Fibroblast of skin of scalp (primary cell): ENCODE results near the gene ITGAX.

Source experiments
- DNase-seq: peaks from one replicate; pipeline ENCODE4 v3.0.0-alpha.2; 2013

Gene ITGAX

DNA sequence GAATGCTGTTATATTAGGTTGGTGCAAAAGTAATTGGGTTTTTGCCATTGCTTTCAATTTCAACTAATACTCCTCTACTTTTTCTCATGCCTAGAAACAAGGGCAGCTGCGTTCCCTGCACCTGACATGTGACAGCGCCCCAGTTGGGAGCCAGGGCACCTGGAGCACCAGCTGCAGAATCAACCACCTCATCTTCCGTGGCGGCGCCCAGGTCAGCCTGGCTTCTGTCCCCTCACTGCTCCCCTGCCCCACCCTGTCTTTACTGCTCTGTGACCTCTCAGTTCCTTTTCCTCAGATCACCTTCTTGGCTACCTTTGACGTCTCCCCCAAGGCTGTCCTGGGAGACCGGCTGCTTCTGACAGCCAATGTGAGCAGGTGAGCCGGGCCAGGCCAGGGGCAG is 21.7 kb downstream of the ITGAX start:
- no peak for DNase-seq

DNA sequence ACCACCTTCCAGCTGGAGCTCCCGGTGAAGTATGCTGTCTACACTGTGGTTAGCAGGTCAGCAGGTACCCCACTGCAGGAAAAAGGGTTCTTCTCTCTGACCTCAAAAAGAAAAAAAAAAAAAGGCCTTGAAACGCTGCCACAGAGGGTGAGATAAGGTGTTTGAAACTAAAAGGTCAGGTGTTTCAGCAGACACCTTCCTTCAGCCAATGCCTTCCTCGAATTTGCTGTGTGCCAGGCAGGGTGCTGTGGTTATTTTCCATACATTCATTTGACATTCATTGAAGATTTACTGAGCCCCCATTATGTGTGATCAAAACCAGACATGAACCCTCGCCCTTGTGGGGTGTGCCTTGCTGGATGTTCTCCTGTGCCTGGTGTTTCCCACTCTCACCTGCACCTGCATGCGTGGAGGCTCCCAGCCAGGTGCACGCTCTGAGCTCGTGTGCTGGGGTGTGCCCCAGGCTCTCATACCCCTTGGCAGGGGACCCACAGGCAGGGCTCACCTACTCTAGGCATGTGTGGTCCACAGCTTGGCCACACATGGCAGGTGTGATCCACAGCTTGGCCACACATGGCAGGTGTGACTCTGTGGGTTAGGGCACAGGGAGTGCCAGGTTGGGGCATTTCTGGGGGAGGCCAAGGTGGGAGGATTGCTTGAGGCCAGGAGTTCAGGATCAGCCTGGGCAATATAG is 22.4 kb downstream of the ITGAX start:
- DNase-seq, result no peak

DNA sequence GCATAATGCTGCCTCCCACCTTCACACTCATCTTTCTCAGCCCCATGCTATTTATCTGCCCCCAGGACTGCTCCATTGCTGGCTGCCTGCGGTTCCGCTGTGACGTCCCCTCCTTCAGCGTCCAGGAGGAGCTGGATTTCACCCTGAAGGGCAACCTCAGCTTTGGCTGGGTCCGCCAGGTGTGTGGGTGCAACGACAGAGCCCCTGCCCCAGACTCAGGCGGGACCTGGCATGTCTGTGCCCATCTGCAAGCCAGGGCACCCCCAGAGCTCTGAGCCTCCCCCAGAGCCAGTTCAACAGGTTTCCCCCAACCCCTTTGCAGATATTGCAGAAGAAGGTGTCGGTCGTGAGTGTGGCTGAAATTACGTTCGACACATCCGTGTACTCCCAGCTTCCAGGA is 25.2 kb downstream of the ITGAX start:
- DNase-seq, result no peak

DNA sequence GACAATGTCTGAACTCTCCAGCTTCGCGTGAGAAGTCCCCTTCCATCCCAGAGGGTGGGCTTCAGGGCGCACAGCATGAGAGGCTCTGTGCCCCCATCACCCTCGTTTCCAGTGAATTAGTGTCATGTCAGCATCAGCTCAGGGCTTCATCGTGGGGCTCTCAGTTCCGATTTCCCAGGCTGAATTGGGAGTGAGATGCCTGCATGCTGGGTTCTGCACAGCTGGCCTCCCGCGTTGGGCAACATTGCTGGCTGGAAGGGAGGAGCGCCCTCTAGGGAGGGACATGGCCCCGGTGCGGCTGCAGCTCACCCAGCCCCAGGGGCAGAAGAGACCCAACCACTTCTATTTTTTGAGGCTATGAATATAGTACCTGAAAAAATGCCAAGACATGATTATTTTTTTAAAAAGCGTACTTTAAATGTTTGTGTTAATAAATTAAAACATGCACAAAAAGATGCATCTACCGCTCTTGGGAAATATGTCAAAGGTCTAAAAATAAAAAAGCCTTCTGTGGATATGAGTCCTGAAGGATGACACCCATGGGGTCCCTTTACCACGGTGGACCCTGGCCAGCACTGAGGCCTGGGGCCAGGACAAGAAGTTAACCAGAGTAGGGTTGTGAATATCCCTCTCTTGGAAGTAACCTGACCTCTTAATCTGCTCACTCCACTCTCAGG is 27.6 kb downstream of the ITGAX start:
- peak; percentile 16 for DNase-seq

DNA sequence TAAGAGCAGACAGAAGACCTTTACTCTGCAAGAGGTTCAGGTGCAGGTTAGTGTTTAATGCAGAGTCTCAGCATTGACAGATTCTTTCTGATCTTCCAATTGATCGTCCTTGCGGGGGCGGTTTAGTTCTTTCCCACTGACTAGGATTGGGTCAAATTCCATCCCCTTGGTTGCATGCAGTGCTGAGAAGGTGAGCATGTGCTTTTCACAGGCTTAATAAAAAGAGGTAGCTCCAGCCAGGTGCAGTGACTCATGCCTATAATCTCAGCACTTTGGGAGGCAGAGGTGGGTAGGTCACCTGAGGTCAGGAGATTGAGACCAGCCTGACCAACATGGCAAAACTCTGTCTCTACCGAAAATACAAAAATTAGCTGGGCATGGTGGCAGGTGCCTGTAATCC is 30.7 kb downstream of the ITGAX start:
- no peak for DNase-seq

DNA sequence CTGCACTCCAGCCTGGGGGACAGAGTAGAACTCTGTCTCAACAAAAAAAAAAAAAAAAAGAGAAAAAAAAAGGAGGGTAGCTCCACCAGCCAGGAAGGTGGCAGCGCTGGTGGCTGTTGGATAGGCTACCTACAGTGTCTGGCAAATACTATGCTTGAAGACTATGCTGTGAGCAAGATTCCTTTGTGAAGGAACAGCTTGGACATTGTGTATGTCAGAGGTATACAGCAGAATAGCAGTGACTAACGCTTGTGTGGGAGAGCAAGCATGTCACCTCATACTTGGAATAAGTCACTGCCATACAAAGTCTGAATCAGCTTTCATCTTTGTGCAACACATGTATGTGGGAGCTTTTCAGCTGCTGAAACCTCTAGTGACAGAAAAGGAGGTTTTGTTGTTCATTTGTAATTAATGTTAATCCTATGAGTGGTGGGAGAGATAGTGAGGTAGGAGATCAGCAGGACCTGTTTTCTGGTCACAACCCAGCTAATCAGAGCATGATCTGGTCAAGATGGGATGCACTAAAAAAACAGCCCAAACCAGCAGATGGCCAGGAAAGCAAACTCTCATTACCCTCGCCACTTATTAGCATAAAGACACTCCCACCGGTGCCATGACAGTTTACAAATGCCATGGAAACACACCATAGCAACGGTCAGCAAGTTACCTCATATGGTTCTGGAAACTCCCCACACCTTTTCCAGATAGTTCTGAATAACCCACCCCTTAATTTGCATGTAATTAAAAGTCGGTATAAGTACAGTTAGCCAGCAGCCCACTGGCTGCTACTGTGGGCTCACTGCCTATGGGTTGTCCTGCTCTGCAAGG is 31.4 kb downstream of the ITGAX start:
- no peak for DNase-seq

DNA sequence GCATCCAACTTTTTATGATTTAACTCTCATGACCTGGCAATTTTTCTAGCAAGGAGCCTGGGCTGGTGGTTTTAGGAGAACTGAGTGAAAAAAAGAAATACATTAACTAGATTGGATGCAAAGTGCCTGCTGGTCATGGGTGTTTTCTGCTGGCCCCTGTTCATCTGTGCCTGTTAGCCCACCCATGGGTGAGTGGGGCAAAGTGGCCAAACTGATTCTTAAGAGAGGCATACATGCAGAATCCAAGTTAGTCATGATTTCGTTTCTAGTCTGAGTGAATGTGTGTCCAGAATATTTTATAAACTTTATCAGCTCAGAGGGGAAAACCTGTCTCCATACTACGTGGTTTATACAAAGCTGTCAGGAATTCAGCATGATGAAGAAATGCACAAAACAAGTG is 33.6 kb downstream of the ITGAX start:
- DNase-seq, result no peak

DNA sequence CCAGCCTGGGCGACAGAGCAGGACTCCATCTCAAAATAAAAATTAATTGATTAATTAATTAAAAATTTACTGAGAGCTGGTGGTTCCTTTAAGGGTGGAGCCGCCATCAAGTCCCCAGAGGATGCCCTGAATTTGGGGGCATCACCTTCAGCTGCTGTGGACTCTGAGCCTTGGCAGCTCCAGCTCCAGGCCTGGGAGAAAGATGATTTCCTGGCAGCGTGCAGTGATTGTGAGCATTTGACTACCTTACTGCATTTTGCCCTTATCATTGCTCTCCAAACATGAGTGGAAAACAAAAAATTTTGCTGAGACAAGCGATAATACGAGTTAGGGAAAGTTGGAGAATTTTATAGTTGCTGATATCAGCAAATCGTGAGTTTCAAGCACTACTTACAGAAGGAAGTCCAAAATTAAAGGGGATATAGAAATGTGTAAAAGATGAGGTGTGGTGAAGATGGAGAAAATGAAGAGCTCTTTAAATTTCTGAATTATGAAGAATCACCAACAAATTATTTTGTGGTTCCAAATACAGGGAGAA is 35.6 kb downstream of the ITGAX start:
- DNase-seq, result no peak

DNA sequence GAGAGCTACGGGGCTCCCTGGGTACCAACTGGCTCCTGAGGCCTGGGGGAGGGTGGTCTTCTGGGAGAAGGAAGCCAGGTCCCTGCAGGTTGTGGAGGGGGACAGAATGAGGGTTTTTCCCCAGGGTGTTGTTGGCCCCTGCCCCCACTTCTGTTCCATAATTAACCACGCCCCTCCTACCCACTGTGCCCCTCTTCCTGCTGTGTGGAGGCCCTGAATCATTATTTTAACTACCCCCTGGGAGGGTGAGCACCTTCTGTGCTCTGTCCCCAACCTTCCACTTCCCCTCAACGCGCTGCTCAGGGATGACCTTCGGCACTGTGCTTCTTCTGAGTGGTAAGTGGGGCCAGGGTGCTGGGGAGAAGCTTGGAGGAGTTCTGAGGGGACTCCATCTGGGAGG is 38.1 kb downstream of the ITGAX start, which contains the start of gene ITGAD:
Gene ITGAD, plus strand, starts transcription at position 280 of the 400 bp plus-strand sequence. Its CDS starts 26 bp downstream, at position 306.
- no peak for DNase-seq

DNA sequence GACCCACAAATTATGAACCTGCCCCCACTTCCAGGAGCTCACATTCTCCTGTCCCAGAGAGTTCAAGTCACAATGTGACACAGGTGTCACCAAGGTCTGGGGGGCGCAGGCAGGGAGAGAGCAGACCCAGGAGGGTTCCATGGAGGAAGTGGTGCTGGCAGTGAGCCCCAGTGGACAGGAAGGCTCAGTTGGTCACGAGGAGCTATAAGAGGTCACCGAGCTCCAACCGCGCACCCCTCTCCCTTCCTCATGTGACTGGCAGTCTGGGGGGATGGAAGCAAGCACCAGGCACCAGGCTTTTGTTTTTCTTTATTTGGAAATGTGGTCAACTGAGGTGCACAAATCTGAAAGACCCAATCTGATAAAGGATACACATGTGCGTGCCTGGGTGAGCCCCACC is 40.7 kb downstream of the ITGAX start:
- DNase-seq, result no peak

DNA sequence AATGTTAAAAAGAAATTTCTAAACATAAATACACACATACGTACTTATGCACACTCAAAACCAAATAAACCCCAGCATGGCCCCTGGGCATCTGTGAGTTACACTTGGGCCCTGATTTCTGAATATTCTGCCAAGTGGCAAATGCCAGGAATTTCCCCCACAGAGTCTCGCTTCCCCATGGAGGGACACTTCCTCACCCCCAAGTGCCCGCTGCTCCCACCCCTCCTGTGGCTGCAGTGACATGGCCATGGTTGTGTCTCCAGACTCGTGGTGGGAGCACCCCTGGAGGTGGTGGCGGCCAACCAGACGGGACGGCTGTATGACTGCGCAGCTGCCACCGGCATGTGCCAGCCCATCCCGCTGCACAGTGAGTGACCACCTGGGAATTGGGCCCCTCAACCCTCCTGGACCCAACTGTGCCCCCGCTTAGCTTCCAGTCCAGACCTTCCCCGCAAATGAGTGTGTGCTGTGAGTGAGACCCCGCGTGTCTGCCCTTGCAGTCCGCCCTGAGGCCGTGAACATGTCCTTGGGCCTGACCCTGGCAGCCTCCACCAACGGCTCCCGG is 42.2 kb downstream of the ITGAX start:
- no peak for DNase-seq

DNA sequence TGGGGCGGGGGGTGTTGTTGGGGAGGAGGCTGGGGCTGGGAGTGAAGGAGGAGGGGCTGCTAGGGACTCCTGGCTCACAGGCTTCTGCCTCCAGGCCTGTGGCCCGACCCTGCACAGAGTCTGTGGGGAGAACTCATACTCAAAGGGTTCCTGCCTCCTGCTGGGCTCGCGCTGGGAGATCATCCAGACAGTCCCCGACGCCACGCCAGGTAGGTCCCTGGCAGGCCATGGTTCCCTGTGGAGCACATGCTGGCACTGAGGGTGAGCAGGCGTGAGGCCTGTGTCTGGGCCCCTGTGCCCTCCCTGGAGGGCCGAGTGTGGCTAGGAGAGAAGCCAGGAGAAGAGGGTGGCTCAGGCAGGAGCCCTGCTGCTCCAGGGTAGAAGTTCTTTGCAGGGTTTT is 42.7 kb downstream of the ITGAX start:
- DNase-seq, result no peak

DNA sequence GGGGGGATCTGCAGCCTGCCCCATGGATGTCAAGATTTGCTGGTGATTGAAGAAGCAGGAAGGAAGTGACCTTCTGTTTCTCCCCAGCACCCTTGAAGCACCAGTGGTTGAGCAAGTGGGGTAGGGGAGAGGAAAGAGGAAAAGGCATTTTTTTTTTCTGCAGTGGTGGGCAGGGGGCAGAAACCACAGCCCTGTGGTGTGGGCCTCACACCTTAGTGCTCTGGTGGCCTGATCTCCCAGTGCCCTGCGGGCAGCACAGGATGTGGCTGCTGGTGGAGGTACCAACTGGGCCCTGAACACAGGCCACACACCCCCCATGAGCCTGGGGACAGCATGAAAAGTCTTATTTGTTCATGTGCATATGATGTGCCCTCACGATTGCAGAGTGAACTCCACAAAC is 45.2 kb downstream of the ITGAX start:
- no peak for DNase-seq

DNA sequence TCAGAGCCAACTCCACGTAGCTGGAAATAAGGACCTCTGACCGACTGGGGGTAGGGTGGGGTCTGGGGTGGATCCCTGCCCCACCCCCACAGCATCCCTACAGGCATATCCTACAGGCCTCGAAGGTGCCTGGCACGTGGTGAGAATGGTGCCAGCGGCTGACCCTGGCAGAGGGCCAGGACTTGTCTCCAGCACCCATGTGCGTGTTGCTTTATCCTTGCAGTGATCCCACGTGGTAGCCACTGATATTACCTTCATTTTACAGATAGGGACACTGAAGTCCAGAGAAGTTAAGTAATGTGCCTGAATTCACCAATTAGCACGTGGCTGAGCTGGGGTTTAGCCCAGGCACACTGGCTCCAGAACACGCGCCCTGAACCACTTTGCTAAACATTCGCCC is 46.5 kb downstream of the ITGAX start:
- no peak for DNase-seq

DNA sequence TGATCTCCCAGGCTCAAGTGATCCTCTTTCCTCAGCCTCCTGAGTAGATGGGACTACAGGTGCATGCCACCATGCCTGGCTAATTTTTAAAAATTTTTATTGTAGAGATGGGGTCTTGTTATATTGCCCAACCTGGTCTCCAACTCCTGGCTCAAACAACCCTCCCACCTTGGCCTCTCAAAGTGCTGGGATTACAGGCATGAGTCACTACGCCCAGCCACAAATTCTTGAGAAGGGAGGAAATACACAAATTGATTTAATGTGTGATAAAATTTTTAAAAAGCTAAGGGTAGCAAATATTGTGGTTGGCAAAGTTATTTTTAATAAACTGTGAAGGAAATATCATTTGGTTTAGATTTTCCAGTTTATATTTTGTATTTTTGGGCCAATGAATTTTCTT is 47.7 kb downstream of the ITGAX start:
- peak; percentile 8 for DNase-seq

DNA sequence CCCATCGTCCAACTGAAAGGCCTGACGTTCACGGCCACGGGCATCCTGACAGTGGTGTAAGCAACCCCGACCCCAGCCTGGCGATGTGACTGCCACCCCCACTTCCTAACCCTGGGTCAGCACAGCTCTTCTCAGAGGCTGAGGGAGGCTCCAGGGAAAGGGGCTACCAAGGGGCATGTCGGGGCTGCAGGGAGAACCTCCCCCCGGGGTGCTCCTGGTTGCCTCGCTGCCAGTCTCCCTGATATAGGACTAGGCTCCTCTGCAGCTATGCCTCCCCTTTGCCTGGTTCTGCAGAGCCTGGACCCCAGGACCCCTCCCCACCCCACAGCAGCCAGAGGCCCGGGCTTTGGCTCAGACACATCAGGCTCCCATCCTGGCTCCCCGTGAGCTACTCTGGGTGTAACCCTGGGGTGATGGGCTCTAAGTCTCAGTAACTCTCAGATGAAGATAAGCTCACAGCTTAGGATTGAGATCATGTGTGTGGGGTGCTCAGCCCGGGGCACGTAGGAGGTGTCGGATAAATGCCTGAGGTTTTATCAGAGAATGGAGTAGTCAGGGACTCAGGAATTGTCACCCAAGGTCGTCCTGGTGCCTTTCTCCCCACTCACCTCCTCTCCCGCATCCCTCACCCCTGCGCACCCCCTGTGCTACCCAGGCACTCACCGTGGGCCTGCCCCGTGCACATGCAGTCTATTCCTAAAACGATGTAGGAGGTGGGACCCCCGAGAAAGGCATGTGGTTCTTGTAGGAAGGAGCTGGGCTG is 48.8 kb downstream of the ITGAX start:
- DNase-seq, result no peak

DNA sequence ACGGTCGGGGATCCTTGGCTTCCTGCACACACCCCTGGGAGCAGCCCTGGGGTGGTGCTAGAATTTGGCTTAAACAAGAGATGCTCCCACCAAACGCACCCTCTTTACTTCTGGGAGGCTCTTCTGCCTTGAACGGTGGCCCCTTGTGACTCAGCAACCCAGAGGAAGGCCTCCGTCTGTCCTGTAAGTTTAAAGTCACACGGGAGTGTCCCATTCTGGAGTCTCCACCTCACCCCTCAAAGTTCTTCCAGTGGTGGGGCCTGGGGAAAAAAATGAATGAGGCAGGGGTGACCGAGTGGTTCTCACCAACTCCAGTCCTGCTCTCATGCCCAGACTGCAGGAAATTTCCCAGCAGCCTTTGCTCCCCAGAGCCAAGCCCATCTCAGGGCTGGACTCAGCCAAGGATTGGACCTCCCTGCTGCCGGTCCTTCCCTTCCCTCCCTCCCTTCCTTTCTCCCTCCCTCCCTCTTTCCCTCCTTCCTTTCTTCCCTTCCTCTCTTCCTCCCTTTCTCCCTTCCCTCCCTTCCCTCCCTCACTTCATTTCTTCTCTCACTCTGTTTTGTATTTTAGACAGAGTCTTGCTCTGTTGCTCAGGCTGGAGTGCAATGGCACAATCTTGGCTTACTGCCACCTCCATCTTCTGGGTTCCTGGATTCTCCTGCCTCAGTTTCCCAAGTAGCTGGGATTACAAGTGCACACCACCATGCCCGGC is 49.5 kb downstream of the ITGAX start:
- peak; percentile 12 for DNase-seq

DNA sequence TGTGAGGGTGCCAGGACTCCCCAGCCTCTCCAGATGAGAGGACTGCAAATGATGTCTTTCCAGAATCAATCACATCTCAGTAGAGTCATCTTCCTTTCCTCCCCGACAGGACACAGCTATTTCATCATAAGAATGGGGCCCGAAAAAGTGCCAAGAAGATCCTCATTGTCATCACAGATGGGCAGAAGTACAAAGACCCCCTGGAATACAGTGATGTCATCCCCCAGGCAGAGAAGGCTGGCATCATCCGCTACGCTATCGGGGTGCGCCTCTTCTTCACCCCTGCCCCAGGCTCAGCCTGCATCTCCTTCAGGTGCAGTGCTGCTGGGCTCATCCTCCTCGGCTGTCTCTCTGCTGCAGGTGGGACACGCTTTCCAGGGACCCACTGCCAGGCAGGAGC is 52.4 kb downstream of the ITGAX start:
- DNase-seq, result no peak

DNA sequence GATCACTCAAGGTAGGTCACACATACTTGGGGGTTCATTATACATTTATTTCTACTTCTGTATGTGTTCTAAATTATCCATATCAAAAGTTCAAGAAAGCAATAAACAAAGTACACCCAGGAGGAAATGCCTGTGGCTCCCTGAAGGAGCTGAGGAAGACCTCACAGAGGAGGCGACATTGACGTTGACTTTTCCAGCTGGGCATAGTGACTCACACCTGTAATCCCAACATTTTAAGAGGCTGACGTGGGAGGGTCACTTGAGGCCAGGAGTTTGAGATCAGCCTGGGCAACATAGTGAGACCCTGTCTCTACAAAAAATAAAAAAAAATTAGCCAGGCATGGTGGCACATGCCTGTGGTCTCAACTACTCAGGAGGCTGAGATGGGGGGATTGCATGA is 54.5 kb downstream of the ITGAX start:
- DNase-seq, result peak; percentile 15

DNA sequence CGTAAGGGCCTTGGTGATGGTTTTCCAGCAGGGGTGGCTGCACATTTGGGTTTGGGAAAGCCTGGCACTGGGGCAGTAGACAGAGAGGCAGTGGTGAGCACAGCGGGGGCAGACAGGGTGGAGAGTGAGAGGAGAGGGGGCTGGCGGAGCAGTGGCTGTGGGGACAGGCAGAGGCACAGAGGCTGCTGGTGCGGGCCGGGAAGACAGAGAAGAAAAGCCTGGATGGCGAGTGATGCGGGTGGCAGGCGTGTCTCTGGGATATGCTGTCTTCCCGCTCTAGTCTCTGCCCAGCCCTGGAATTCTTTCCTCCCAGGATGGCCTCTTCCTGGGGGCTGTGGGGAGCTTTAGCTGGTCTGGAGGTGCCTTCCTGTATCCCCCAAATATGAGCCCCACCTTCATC is 55.1 kb downstream of the ITGAX start:
- DNase-seq, result no peak

DNA sequence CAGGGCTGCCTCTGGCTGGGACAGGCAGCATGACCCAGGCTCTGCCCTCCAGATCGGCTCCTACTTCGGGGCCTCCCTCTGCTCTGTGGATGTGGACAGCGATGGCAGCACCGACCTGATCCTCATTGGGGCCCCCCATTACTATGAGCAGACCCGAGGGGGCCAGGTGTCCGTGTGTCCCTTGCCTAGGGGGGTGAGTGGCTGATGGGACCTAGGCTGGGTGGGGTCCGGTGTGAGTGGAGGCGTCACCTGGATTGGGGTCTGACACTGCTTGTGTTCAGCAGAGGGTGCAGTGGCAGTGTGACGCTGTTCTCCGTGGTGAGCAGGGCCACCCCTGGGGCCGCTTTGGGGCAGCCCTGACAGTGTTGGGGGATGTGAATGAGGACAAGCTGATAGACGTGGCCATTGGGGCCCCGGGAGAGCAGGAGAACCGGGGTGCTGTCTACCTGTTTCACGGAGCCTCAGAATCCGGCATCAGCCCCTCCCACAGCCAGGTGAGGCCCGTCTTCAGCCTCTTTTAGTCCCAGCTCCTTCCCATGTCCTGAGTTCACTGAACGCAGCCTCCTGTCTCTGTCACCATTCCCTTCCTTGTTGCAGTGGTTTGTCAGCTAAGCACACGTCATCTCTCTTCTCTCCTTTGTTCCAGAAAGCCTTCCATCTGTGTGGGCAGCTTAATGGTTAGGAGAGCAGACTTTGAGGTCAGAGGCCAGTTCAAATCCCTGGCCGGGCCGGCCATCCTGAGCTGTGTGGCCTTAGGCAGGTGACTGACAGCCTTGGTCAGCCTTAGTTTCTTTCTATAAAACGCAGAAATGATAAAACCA is 56.3 kb downstream of the ITGAX start:
- DNase-seq, result no peak
